KG1 (cell line): Measurements from ENCODE around the gene NT5C2.
"Not testable (repeated sequence)": the region's sequence is repeated elsewhere in the genome, so short reads cannot be mapped to it uniquely, and the experiment has no call there.

Source experiments
- DNase-seq: peaks from one replicate; lab custom pipeline; 2025; lab: John Stamatoyannopoulos, UW

The NT5C2 gene

DNA sequence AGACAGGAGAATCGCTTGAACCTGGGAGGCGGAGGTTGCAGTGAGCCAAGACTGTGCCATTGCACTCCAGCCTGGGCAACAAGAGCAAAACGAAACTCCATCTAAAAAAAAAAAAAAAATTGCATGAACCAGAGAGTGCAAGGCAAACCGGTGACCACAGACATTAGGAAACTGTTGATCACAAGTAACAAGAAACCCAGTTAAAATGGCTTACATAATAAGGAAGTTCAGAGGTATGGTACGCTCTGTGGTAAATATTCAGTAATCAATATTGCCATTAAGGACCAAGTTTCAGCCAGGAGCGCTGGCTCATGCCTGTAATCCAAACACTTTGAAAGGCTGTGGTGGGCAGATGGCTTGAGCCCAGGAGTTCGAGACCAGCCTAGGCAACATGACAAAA lies 9.2 kb upstream of the NT5C2 start:
- no peak for DNase-seq

- DNase-seq = no peak
These were observed 6.4 kb upstream of the NT5C2 start for GRCh38 chr10:103199488-103199887.

GRCh38 chr10:103198648-103199047 lies 5.6 kb upstream of the NT5C2 start:
- DNase-seq = no peak

DNA sequence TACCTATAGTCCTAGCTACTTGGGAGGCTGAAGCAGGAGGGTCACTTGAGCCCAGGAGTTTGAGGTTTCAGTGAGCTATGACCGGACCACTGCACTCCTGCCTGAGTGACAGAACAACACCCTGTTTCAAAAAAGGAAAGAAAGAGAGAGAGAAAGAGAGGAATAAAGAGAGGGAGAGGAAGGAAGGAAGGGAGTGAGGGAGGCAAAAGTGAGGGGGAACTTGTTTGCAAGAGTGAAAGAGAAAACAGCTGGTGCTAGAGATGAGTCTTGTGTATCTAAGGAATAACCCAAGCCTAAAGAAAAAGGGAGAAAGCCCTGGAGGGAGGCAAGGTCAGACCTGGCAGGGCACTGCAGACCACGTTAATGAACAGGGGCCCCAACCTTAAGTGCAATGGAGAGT lies 4.8 kb upstream of the NT5C2 start:
- DNase-seq = no peak

GRCh38 chr10:103197174-103197573 lies 4.1 kb upstream of the NT5C2 start:
- DNase-seq = peak; percentile 23

DNA sequence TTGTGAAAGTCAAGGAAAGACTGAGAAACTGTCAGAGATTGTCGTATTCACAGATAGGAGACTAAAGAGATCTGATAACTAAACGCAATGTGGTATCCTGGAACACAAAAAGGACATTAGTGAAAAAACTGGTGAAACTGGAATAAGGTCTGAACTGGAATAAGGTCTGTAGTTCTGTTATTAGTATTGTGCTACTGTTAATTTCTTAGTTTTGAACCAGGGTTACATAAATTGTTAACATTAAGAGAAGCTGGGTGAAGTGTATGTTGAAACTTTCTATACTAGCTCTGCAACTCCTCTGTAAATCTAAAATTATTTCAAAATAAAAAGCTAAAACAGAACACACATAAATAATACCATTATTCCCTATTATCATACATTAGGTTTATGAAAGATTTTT lies 3.4 kb upstream of the NT5C2 start:
- no peak for DNase-seq

DNA sequence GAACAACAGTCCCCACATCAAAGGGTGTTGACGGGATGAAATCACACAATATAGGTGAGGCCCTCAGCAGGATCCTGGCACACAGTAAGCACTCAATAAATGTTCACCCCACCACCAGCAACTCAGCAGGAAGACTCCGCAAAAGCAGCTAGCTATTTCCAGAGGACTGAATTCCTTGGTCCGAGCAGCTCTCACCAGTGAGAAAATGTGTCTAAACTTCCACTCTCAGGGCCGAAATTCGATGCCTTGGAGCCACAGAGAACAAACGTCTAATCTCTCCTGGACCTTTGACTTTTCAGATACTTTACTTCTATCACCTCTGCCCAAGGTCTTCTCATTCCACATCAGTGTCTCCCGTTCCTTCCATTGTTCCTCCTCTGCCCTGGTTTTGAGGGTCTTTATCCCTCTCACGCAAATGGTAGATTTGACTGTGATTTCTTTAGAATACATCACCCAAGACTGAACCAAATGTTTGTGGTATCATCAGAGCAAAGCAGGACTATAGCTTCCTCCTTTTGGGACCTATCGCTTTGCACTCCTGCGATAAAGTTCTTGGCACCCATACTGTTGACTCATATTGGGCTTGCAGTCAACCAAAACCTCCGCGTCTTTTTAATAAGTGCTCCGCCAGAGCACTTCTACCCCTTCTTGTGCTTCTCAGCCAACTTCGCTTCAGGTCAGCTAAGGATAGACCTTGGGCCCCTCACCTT lies 903 bp upstream of the NT5C2 start:
- DNase-seq = no peak

DNA sequence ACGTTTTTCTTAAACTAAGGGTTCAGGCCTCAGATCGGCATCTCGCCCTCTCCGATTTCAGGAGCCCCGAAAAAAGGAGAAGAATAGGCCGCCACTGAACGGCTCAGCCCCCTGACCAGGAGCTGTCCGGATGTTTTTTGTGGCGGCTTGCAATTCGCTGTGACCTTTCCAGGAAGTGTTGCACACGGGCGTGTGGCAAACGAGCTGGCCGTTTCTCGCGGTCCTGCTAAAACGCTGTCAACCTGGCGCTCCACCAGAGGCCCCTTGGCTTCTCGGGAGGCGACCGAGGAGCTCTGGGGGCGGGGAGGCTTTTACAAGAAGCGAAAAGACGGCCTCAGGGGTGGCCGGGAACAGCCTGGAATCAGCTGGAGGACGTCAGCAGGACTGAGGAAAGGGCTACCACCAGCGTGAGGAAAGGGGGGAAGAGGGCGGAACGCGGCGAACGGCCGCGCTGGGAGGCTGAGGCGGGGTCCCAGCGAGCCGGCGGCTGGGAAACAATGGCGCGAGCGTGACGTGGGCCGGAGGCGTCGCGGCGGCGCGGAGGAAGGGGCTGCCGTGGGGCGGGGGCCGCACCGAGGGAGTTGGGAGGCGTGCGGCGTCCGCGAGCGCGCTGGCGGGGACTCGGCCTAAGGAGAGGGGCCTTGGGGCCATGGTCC lies 493 bp downstream of the NT5C2 start:
- peak; percentile 47 for DNase-seq

- DNase-seq = no peak
These were observed 1.0 kb downstream of the NT5C2 start for GRCh38 chr10:103192089-103192450.

- DNase-seq = not testable (repeated sequence)
These were observed 1.9 kb downstream of the NT5C2 start for GRCh38 chr10:103191198-103191597.

DNA sequence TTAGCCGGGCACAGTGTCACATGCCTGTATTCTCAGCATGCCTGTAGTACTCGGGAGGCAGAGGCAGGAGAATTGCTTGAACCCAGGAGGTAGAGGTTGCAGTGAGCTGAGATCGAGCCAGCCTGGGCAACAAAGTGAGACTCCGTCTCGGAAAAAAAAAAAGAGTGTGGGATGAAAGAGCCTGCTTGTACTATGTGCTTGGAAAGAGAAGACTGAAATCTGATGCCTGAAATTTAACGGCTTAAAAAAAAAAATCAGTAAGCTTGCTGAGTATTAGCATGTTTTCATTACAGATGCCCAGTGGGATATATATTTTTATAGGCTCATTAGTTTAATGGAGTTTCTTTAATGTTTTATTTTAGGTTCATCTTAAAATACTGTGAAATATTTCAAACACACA lies 4.2 kb downstream of the NT5C2 start:
- DNase-seq = no peak

DNA sequence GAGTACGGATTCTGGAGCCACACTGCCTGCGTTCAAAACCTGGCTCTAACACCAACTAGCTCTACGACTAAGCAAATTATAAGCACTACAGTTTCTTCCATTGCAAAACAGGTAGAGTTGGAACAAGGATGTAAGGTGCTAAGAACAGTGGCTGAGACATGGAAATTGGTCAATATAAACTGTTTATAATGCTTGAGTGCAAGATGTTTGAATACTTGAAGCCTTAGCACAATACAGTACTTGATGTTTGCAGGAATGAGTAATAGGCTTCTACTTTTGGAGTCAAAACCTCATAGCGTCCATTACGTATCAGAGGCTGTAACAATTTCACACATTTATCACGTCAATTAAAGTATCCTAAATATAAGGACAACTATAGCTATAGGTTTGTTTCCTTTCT lies 6.9 kb downstream of the NT5C2 start:
- DNase-seq = no peak

DNA sequence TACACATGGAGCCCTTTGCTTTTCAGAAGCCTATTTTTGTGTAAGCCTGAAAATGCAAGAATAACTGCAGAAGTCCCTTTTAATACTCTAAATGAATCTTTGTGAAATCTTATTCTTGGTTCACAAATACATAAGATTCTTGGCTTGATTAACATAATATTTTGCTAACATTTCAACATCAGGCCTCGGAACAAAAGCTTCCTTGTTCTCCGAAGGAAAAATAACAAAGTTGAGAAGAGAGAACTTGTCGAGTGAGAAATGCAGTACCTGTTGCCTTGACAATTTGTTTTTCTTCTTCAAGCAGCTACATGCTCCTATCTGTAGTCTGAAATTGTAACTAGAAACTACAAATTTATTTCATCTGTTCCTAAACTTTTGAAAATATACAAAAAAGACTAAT lies 8.5 kb downstream of the NT5C2 start:
- no peak for DNase-seq

DNA sequence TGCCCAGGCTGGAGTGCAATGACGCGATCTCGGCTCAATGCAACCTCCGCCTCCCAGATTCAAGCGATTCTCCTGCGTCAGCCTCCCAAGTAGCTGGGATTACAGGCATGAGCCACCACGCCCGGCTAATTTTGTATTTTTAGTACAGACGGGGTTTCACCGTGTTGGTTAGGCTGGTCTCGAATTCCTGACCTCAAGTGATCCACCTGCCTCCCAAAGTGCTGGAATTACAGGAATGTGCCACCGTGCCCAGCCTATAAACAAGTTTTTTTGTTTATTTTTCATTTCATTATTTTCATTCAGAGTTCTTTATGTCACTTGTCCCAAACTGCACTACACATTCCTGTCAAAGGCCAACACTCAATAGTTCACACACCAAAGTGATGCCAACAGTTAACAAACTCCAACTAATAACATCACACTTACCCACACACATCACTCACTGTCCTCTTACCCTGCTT lies 9.1 kb downstream of the NT5C2 start:
- not testable (repeated sequence) for DNase-seq

- peak; percentile 72 for DNase-seq
These were observed 11.8 kb downstream of the NT5C2 start for GRCh38 chr10:103181244-103181643.

DNA sequence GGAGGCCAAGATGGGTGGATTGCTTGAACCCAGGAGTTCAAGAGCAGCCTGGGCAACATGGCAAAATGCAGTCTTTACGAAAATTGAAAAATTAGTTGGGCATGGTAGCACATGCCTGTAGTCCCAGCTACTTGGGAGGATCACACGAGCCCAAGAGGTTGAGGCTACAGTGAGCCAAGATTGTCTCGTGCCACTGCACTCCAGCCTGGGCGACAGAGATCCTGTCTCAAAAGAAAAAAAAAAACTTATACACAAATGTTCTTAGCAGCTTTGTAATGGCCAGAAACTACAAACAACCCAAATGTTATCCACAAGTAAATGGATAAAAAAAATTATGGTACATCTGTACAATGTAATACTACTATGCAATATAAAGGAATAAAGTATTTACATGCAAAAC lies 12.6 kb downstream of the NT5C2 start:
- no peak for DNase-seq

- DNase-seq = no peak
These were observed 15.9 kb downstream of the NT5C2 start for GRCh38 chr10:103177123-103177522.

DNA sequence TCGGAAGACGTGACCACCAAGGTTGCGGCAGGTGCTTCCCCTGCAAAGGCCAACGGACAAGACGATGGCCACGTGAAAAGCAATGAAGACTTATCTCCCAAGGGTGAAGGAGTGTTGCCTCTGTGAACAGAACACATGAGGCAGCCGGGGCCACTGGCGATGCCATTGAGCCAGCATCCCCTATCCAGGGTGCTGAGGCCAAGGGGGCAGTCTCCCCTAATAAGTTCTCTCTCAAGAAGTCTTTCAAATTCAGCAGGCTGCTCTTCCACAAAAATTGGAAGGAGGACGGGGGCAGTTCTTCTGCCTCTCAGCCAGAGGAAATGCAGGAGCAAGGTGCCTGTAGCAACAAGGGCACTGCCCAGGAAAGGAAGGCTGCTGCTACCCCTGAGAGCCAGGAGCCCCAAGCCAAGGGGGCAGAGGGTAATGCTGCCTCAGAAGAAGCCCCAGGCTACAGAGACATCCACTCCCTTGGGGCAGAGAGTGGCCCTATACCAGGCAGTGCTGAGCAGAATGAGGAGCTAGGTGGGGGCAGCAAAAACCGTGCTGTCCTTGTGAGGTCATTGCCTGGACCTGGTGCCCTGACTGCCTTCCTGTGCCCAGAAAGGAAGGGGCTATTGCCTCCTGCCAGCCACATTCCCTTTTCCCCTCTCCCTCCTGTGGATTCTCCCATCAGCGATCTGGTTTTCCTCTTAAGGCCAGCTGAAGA lies 17.3 kb downstream of the NT5C2 start:
- no peak for DNase-seq

DNA sequence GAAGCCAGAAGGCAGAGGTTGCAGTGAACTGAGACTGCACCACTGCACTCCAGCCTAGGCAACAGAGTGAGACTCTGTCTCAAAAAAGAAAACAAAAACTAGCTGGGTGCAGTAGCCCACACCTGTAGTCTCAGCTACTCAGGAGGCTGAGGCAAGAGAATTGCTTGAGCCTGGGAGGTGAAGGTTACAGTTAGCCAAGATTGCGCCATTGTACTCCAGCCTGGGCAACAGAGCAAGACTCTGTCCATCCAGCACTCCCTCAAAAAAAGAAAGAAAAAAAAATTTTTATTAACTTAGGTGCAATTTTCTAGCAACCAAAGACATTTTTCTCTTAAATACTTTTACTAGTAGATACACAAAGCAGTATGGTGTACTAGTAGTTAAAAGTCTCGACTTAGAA lies 18.7 kb downstream of the NT5C2 start:
- DNase-seq = not testable (repeated sequence)

GRCh38 chr10:103171278-103171677 lies 21.8 kb downstream of the NT5C2 start:
- no peak for DNase-seq

GRCh38 chr10:103168438-103168837 lies 24.6 kb downstream of the NT5C2 start:
- no peak for DNase-seq

- not testable (repeated sequence) for DNase-seq
These were observed 25.5 kb downstream of the NT5C2 start for GRCh38 chr10:103167554-103167953.

- no peak for DNase-seq
These were observed 26.5 kb downstream of the NT5C2 start for GRCh38 chr10:103166523-103166922.
